ENCODE data around the gene NKX6-2. TPM values are rescaled to one million over a fixed set of nuclear protein-coding genes. Genes with fewer than 3 reads are reported as not detected.

NKX6-2 gene
- polyA plus RNA-seq, 1 donor (not counting 4 experiments of a cell fraction or from before 2014, with no cell fraction given), result not detected

DNA sequence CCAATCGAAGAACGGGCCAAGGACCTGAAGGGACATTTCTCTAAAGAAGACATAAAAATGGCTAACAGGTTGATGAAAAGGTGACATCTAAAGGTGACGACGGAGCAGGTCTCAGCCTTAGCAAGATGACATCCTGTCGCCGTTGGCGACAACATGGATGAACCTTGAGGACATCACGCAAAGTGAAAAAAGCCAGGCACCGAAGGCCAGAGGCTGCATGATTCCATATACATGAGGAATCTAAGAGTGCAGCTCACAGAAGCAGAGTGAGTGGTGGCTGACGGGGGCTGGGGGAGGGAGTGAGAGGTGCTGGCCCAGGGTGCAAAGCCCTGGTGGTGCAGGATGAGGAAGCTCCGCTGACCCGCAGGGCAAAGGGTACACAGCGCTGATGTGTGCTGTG, 34.1 kb upstream of the NKX6-2 start:
- H3K36me3 ChIP-seq (ENCODE audit: control insufficient read depth in 2 of 2, extremely low read depth in 1 of 2, insufficient read depth in 2 of 2, low read length in 2 of 2), result no peaks in the 10 kb centered on the region
- H3K79me2 ChIP-seq (ENCODE audit: control insufficient read depth, insufficient read depth, low read length), result no peaks in the 10 kb centered on the region
- peaks cover 3% of the 10 kb centered on the region for H3K27me3 ChIP-seq (ENCODE audit: control insufficient read depth, extremely low read depth, insufficient read depth, low read length)
- FAIRE-seq (no peak), DNase-seq (ENCODE audit: low read depth, low spot score) (no peak)
- dilution Hi-C loops (cut with MboI; ENCODE audit: extremely low pct_ligation_motif_present, low sequenced_read_pairs), result no loop called here
- no peak overlapping the region for H3K4me2 ChIP-seq (ENCODE audit: control insufficient read depth, extremely low read depth, insufficient read depth, low read depth, low read length)
- no peak overlapping the region for H3K27ac ChIP-seq (ENCODE audit: control insufficient read depth, insufficient read depth, low read length)
- H3K9ac ChIP-seq (ENCODE audit: control insufficient read depth, extremely low read depth, insufficient read depth, low read length), result no peak overlapping the region
- H3K9me3 ChIP-seq (ENCODE audit: control insufficient read depth, low read depth, low read length), result peaks cover 23% of the 10 kb centered on the region
- no peaks in the 10 kb centered on the region for H4K20me1 ChIP-seq (ENCODE audit: control insufficient read depth, extremely low read depth, insufficient read depth, low read length)
- no peak overlapping the region for H3K4me3 ChIP-seq (ENCODE audit: control insufficient read depth in 2 of 3, extremely low read depth in 1 of 3, insufficient read depth in 2 of 3, low read depth in 1 of 3, low read length in 3 of 3)
- H3K9me1 ChIP-seq (ENCODE audit: control insufficient read depth, extremely low read depth, insufficient read depth, low read length), result no peaks in the 10 kb centered on the region
- TF ChIP-seq EZH2 (IDR thresholded peaks at IDR 0.05; ENCODE audit: low read length), result no peak
- no peak overlapping the region for H2AFZ ChIP-seq (ENCODE audit: control insufficient read depth, low read length)
- no peaks in the 10 kb centered on the region for H3K4me1 ChIP-seq (ENCODE audit: control insufficient read depth, extremely low read depth, insufficient read depth, low read length)

DNA sequence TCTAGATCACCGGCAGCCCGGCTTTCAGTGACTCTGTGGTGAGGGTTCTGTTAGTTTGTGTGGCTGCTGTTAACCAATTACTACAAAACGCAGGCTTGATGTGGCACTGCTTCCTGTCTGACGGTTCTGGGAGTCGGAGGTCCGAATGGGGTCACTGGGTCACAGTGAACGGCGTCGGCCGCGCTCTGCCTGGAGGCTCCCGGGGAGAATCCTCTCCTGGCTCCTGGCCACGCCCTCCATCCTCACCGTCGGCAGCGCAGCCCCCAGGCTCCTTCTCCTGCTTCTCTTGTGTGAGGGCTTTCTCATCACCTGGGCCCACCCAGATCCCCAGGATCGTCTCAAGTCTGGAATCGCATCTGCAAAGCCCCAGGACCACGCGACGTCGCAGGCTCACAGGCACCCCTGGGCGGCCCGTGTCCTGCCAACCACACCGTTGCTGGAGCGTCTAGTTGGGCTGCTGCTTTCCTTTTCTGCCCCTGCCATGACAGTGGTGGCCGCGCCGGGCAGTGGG, 31.8 kb upstream of the NKX6-2 start:
- DNase-seq (ENCODE audit: low read depth, low spot score), result no peak
- FAIRE-seq, result no peak
- H2AFZ ChIP-seq (ENCODE audit: control insufficient read depth, low read length), result no peak overlapping the region
- H3K4me2 ChIP-seq (ENCODE audit: control insufficient read depth, extremely low read depth, insufficient read depth, low read depth, low read length), result no peak overlapping the region
- H3K4me3 ChIP-seq (ENCODE audit: control insufficient read depth in 2 of 3, extremely low read depth in 1 of 3, insufficient read depth in 2 of 3, low read depth in 1 of 3, low read length in 3 of 3), result no peak overlapping the region
- no peak overlapping the region for H3K9ac ChIP-seq (ENCODE audit: control insufficient read depth, extremely low read depth, insufficient read depth, low read length)
- no peaks in the 10 kb centered on the region for H4K20me1 ChIP-seq (ENCODE audit: control insufficient read depth, extremely low read depth, insufficient read depth, low read length)
- H3K9me3 ChIP-seq (ENCODE audit: control insufficient read depth, low read depth, low read length), result peaks cover 17% of the 10 kb centered on the region
- H3K79me2 ChIP-seq (ENCODE audit: control insufficient read depth, insufficient read depth, low read length), result no peaks in the 10 kb centered on the region
- TF ChIP-seq, protein P1, sequence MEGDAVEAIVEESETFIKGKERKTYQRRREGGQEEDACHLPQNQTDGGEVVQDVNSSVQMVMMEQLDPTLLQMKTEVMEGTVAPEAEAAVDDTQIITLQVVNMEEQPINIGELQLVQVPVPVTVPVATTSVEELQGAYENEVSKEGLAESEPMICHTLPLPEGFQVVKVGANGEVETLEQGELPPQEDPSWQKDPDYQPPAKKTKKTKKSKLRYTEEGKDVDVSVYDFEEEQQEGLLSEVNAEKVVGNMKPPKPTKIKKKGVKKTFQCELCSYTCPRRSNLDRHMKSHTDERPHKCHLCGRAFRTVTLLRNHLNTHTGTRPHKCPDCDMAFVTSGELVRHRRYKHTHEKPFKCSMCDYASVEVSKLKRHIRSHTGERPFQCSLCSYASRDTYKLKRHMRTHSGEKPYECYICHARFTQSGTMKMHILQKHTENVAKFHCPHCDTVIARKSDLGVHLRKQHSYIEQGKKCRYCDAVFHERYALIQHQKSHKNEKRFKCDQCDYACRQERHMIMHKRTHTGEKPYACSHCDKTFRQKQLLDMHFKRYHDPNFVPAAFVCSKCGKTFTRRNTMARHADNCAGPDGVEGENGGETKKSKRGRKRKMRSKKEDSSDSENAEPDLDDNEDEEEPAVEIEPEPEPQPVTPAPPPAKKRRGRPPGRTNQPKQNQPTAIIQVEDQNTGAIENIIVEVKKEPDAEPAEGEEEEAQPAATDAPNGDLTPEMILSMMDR (optimal IDR thresholded peaks at IDR 0.05 in 1 of 3, IDR thresholded peaks at IDR 0.05 in 1 of 3, conservative IDR thresholded peaks at IDR 0.05 in 1 of 3; ENCODE audit: extremely low read depth in 1 of 3, insufficient read depth in 2 of 3, low read length in 3 of 3), result no peak
- no peak for TF ChIP-seq EZH2 (IDR thresholded peaks at IDR 0.05; ENCODE audit: low read length)
- no peaks in the 10 kb centered on the region for H3K36me3 ChIP-seq (ENCODE audit: control insufficient read depth in 2 of 2, extremely low read depth in 1 of 2, insufficient read depth in 2 of 2, low read length in 2 of 2)
- dilution Hi-C loops (cut with MboI; ENCODE audit: extremely low pct_ligation_motif_present, low sequenced_read_pairs), result no loop called here
- H3K27ac ChIP-seq (ENCODE audit: control insufficient read depth, insufficient read depth, low read length), result no peak overlapping the region
- H3K27me3 ChIP-seq (ENCODE audit: control insufficient read depth, extremely low read depth, insufficient read depth, low read length), result peaks cover 3% of the 10 kb centered on the region
- H3K4me1 ChIP-seq (ENCODE audit: control insufficient read depth, extremely low read depth, insufficient read depth, low read length), result no peaks in the 10 kb centered on the region
- H3K9me1 ChIP-seq (ENCODE audit: control insufficient read depth, extremely low read depth, insufficient read depth, low read length), result no peaks in the 10 kb centered on the region

DNA sequence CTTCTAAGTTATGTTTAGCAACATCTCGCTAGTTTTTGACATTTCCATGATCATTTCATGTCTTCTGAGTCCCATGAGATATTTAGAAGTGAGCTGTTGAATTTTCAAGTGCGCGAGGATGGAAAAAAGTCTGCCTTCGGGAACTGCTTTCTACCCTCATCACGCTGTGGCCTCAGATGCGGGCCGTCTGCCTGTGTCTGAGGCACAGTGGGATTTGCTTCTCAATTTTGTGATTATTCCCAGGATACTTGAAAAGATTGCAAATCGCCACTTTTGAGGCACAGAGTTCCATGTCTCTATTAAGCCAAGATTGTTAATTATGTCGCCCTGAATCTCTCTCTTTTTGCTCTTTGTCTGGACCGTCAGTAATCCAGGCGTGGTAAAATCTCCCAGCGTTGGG, 30.8 kb upstream of the NKX6-2 start:
- H3K4me3 ChIP-seq (ENCODE audit: control insufficient read depth in 2 of 3, extremely low read depth in 1 of 3, insufficient read depth in 2 of 3, low read depth in 1 of 3, low read length in 3 of 3), result no peak overlapping the region
- H3K27me3 ChIP-seq (ENCODE audit: control insufficient read depth, extremely low read depth, insufficient read depth, low read length), result peaks cover 3% of the 10 kb centered on the region
- peaks cover 10% of the 10 kb centered on the region for H3K9me3 ChIP-seq (ENCODE audit: control insufficient read depth, low read depth, low read length)
- FAIRE-seq (no peak), DNase-seq (ENCODE audit: low read depth, low spot score) (no peak)
- H3K4me2 ChIP-seq (ENCODE audit: control insufficient read depth, extremely low read depth, insufficient read depth, low read depth, low read length), result no peak overlapping the region
- no peaks in the 10 kb centered on the region for H3K4me1 ChIP-seq (ENCODE audit: control insufficient read depth, extremely low read depth, insufficient read depth, low read length)
- H3K27ac ChIP-seq (ENCODE audit: control insufficient read depth, insufficient read depth, low read length), result no peak overlapping the region
- H4K20me1 ChIP-seq (ENCODE audit: control insufficient read depth, extremely low read depth, insufficient read depth, low read length), result no peaks in the 10 kb centered on the region
- dilution Hi-C loops (cut with MboI; ENCODE audit: extremely low pct_ligation_motif_present, low sequenced_read_pairs), result no loop called here
- no peaks in the 10 kb centered on the region for H3K36me3 ChIP-seq (ENCODE audit: control insufficient read depth in 2 of 2, extremely low read depth in 1 of 2, insufficient read depth in 2 of 2, low read length in 2 of 2)
- H3K9me1 ChIP-seq (ENCODE audit: control insufficient read depth, extremely low read depth, insufficient read depth, low read length), result no peaks in the 10 kb centered on the region
- no peaks in the 10 kb centered on the region for H3K79me2 ChIP-seq (ENCODE audit: control insufficient read depth, insufficient read depth, low read length)
- no peak overlapping the region for H3K9ac ChIP-seq (ENCODE audit: control insufficient read depth, extremely low read depth, insufficient read depth, low read length)
- TF ChIP-seq, protein P1 (optimal IDR thresholded peaks at IDR 0.05 in 1 of 3, IDR thresholded peaks at IDR 0.05 in 1 of 3, conservative IDR thresholded peaks at IDR 0.05 in 1 of 3; ENCODE audit: extremely low read depth in 1 of 3, insufficient read depth in 2 of 3, low read length in 3 of 3), result no peak
- no peak for TF ChIP-seq EZH2 (IDR thresholded peaks at IDR 0.05; ENCODE audit: low read length)
- H2AFZ ChIP-seq (ENCODE audit: control insufficient read depth, low read length), result no peak overlapping the region
